ENCODE data around the gene ZHX3. TPM values are rescaled to one million over a fixed set of nuclear protein-coding genes. Genes with fewer than 3 reads are reported as not detected.

Gene ZHX3
- total and polyA plus RNA-seq, 7 donors, result 3.6 to 69.0 (median 39.2) TPM

DNA sequence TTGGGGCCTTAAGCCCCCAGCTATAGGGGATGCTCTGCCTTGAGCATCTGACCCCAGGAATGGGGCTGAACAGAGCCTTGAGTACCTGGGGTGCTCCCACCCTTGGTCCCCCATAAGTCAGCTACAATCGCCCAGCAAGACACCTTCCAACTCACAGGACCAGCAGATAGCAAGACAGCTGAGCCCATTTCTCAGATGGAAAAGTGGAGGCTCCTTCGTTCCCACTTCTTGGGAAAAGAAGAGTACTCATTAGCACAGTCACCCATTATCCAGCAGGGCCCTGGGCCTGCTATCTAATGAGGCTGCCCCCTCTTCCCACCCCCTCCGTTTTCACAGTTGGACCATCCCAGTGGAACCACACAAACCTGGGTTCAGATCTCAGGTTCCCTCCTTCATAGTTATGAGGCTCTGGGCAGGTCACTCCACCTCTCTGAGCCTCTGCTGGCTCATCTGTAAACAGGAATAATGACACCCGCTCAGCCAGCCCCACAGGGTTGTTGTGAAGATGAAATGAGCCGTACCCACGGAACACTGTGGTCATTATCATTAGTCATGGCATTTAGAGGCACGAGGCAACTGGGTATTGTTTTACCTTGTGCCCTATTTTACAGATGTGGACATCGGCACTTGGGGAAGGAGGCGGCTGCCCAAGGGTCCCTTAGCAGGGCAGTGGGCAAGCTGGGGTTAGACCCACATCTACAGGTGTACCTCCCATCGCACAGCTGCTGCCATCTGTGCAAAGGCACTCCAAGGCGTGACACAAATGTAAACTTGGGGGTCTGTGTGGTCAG is 27.6 kb upstream of the ZHX3 start:
- intact Hi-C loops (cut with DNase I), result loop anchor here (5.0 kb wide), 1 partner anchor 113 kb away; no protein-coding TSS in a partner anchor
- H3K36me3 ChIP-seq, result peaks cover 0 to 14% (median 4%) of the 10 kb centered on the region in 4 donors
- H3K27me3 ChIP-seq, result no peaks in the 10 kb centered on the region
- peak; percentile 50 for DNase-seq
- peaks cover 0 to 24% (median 14%) of the 10 kb centered on the region in 4 donors for H3K4me1 ChIP-seq
- H3K4me3 ChIP-seq, result no peak overlapping the region
- no peak for TF ChIP-seq POLR2A (IDR thresholded peaks at IDR 0.05)
- no peak for TF ChIP-seq POLR2AphosphoS5 (IDR thresholded peaks at IDR 0.05)
- no peak for TF ChIP-seq EP300 (IDR thresholded peaks at IDR 0.05)
- TF ChIP-seq, protein P1, sequence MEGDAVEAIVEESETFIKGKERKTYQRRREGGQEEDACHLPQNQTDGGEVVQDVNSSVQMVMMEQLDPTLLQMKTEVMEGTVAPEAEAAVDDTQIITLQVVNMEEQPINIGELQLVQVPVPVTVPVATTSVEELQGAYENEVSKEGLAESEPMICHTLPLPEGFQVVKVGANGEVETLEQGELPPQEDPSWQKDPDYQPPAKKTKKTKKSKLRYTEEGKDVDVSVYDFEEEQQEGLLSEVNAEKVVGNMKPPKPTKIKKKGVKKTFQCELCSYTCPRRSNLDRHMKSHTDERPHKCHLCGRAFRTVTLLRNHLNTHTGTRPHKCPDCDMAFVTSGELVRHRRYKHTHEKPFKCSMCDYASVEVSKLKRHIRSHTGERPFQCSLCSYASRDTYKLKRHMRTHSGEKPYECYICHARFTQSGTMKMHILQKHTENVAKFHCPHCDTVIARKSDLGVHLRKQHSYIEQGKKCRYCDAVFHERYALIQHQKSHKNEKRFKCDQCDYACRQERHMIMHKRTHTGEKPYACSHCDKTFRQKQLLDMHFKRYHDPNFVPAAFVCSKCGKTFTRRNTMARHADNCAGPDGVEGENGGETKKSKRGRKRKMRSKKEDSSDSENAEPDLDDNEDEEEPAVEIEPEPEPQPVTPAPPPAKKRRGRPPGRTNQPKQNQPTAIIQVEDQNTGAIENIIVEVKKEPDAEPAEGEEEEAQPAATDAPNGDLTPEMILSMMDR (IDR thresholded peaks at IDR 0.05), result no peak
- WGBS, 2 donors, result 84 to 92% methylated on average over 11 of the region's 11 CpGs
- no peaks in the 10 kb centered on the region for H3K9me3 ChIP-seq
- H3K27ac ChIP-seq, result no peak overlapping the region

DNA sequence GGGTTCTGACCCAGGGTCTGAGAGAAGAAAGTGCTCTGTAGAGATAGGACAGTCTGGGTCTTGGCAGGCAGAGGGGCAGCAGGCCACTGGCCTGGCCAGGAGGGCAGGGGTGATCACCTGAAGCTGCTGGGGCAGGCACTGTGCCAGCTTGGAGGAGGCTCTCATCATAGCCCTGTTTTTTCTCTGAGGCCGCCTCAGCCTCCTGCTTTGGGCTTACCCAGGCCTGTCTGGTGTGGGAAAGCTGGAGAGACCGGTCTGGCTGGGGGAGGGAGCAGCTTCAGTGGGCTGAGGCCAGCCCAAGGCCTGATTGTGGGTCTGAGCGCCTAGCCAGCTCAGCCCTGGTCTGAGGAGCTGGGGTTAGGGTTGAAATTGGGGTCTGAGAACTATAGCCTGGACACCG is 26.9 kb upstream of the ZHX3 start:
- peak; percentile 64 for DNase-seq
- peaks cover 0 to 9% (median under 1%) of the 10 kb centered on the region in 4 donors for H3K36me3 ChIP-seq
- no peaks in the 10 kb centered on the region for H3K27me3 ChIP-seq
- WGBS, 2 donors, result 91 to 92% methylated on average over 4 of the region's 4 CpGs
- intact Hi-C loops (cut with DNase I), result loop anchor here (5.0 kb wide), 1 partner anchor 112 kb away; no protein-coding TSS in a partner anchor
- no peaks in the 10 kb centered on the region for H3K9me3 ChIP-seq
- H3K27ac ChIP-seq, result no peak overlapping the region
- H3K4me1 ChIP-seq, result peaks cover 0 to 30% (median 20%) of the 10 kb centered on the region in 4 donors
- TF ChIP-seq, protein P1 (IDR thresholded peaks at IDR 0.05), result no peak
- TF ChIP-seq POLR2A (IDR thresholded peaks at IDR 0.05), result no peak
- TF ChIP-seq POLR2AphosphoS5 (IDR thresholded peaks at IDR 0.05), result no peak
- TF ChIP-seq EP300 (IDR thresholded peaks at IDR 0.05), result no peak
- H3K4me3 ChIP-seq, result no peak overlapping the region

DNA sequence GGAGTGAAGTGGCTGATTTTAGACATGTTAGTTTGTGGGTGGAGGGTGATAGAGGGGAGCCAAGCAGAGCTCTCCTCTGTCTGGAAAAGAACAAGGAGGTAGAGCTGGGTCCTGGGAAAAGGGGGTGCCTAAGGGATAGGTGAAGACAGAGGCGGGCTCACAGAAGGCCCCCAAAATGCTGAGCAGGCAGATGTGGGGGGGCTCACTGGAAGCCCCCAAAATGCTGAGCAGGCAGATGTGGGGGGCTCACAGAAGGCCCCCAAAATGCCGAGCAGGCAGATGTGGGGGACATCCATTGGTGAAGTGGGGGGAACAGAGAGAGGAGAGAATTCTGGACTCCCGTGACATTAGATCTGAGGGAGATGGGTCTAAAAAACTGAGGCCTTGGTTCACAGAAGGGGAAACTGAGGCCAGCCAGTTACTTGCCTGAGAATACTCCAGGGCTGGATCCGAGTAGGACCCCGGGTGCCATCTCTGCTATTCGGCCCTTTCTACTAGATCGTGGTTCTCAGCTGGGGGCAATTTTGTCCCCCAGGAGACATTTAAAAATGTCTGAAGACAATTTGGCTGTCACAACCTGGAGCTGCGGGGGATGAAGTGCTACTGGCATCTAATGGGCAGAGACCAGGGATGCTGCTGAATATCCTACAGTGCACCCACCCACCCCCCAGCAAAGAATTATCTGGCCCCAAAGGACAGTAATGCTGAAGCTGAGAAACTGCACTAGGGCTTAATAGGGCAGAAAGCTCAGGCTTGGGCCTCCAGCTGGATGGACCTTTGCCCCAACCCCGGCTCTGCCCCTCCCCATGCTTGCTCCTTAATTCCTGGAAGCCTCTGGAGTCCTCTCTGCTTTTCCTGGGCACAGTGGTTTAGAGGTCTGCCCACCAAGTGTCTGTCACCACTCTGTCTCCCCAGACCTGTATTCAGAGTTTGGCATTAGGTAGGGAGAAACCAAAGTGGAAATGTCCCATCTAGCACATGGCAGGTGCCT is 25.2 kb upstream of the ZHX3 start:
- no peaks in the 10 kb centered on the region for H3K36me3 ChIP-seq
- TF ChIP-seq, protein P1 (IDR thresholded peaks at IDR 0.05), result no peak
- TF ChIP-seq EP300 (IDR thresholded peaks at IDR 0.05) (no peak), POLR2A (IDR thresholded peaks at IDR 0.05) (no peak), POLR2AphosphoS5 (IDR thresholded peaks at IDR 0.05) (no peak)
- 82 to 89% methylated on average over 9 of the region's 9 CpGs for WGBS, 2 donors
- intact Hi-C loops (cut with DNase I), result loop anchor here (2.0 to 5.0 kb wide), 2 partner anchors 70 to 110 kb away; no protein-coding TSS in a partner anchor
- no peaks in the 10 kb centered on the region for H3K9me3 ChIP-seq
- DNase-seq, result peak; percentile 41
- no peak overlapping the region for H3K27ac ChIP-seq
- H3K4me3 ChIP-seq, result no peak overlapping the region
- H3K27me3 ChIP-seq, result no peaks in the 10 kb centered on the region
- H3K4me1 ChIP-seq, result peaks cover 0 to 31% (median 20%) of the 10 kb centered on the region in 4 donors

DNA sequence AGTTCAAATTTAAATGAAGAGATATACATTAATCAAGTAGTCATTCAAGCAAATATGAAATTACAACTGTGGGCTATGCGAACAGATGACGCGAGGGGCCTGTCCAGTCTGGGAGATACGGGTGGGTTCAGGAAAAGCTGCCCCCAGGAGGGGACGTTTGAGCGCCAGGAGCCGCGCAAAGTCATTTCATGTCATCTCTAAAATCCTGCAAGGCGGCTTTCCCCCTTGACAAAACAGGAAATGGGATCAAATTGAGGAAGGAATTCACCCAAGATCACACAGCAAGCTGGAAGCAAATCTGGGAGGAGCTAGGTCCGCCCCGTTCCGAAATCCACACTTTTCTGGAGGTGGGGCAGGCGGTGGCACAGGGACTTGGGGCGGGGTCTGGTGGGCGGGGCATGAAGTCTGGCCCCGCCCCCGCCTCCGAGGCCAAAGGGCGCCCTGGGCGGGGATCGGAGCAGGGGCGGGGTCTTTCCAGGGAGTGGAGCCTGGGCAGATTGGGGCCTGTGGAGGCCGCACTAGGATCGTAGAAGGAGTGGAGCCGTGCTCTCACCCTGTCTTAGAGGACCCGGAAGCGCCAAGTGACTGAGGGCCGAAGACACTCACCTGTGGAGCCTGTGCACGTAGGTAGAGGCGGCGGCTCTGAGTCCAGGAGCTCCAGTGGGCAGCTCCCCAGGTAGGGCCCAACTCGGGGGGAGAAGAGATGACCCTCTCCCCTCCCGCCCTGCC is 23.0 kb upstream of the ZHX3 start, which contains the start of gene LPIN3:
TSS of gene LPIN3 (plus strand) at position 495 of the 729 bp plus-strand sequence. CDS start 4,983 bp downstream, outside the sequence.
- no peaks in the 10 kb centered on the region for H3K36me3 ChIP-seq
- intact Hi-C loops (cut with DNase I), result loop anchor here (1.0 to 5.0 kb wide), 2 partner anchors 108 to 167 kb away; no protein-coding TSS in a partner anchor
- peak; percentile 94 for DNase-seq
- peak within 1 kb of the TSS; percentile 31 to 43 (median 36) for H3K4me3 ChIP-seq
- H3K27me3 ChIP-seq, result no peaks in the 10 kb centered on the region
- 3 to 12% methylated on average over 33 of the region's 33 CpGs for WGBS, 2 donors
- peak within 1 kb of the TSS; percentile 68 to 80 (median 74) for H3K27ac ChIP-seq
- H3K9me3 ChIP-seq, result no peaks in the 10 kb centered on the region
- peaks cover 0 to 31% (median 20%) of the 10 kb centered on the region in 4 donors for H3K4me1 ChIP-seq
- TF ChIP-seq, protein P1 (IDR thresholded peaks at IDR 0.05), result no peak
- TF ChIP-seq POLR2AphosphoS5 (IDR thresholded peaks at IDR 0.05), result peak in 3 of 4 donors; percentile 54 to 56 (median 54)
- no peak for TF ChIP-seq EP300 (IDR thresholded peaks at IDR 0.05)
- peak in 1 of 2 donors; percentile 29 for TF ChIP-seq POLR2A (IDR thresholded peaks at IDR 0.05)
